Urothelium cell line (cell line): Measurements from ENCODE around the gene FAM174C.
"Not testable (repeated sequence)": the region's sequence is repeated elsewhere in the genome, so short reads cannot be mapped to it uniquely, and the experiment has no call there.

Experiments used
- DNase-seq: peaks from one replicate; pipeline ENCODE4 v3.0.0; 2011; ENCODE audit warnings: low spot score, mixed read lengths
- FAIRE-seq: peaks from 2 replicates; lab custom pipeline; 2011; peaks lifted over from hg19 to GRCh38; lab: Jason Lieb, UNC

The FAM174C gene

DNA sequence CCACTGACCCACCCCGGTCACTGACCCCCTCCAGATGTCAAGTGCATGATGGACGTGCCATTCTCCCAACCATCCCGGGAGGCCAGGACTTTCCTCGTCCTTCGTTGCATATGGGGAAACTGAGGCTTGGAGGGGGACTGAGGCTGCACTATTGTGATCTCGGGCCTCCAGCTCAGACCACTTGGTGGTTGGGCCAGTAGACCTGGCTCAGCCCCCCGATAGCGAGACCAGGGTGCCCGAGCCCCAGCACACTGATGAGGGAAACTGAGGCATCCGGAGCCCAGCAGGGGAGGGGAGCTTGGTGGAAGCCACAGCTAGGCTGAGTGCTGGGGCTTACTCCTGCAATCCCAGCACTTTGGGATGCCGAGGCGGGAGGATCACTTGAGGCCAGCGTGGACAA is 20.7 kb downstream of the FAM174C start:
- DNase-seq (no peak), FAIRE-seq (no peak)

DNA sequence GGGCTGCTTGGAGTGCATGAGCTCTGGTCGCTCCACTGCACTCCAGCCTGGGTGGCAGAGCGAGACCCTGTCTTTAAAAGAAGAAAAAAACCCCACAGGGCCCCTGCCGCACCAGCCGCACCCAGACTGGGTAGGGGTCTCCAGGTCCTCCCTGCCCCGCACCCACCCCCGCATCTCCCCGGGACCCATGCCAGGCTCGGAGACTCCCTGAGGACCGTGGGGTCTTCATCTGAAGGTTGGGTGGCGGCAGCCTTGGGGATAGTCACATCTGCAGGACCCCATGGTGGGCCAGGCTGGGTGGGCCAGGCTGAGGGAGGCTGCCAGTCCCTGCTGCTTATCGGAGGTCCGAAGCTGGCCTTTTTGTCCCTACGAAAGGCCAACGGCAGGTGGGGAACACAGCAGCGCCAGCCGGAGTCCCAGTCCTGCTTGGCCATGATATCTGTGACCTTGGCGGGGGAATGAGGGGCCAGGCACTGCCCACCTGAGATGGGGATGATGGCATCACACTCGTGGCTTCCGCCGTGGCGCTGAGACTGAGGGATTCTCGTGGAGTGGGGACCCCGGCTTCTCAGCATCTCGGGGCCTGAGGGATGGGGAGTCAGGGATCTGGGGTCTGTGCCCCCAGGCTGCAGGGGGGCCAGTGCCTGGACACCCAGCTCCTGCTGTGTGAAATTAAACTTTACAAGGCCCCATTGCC is 21.4 kb downstream of the FAM174C start:
- FAIRE-seq (no peak), DNase-seq (no peak)

DNA sequence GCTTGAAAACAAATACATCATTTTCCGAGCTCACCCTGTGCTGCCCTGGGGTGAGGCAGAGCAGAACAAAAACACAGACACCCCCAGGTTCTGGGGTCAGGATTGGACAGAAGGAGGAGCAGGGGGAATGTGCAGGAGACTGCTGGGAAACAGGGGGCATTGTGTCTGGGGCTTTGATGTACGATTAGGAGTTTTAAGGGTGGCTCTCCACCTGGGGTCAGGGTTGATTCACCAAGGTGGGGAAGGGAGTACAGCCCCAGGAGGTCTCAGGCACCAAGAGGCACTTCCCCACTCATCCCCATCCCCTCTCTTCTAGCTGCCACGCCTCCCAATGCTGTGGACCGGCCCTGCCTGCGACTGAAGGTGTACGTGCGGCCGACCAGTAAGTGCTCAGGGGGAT is 22.9 kb downstream of the FAM174C start:
- DNase-seq (no peak), FAIRE-seq (no peak)

- FAIRE-seq = no peak
- no peak for DNase-seq
These were observed 24.5 kb downstream of the FAM174C start for GRCh38 chr19:1299801-1300200.

GRCh38 chr19:1300744-1301490 is 25.6 kb downstream of the FAM174C start:
- DNase-seq (no peak), FAIRE-seq (no peak)

DNA sequence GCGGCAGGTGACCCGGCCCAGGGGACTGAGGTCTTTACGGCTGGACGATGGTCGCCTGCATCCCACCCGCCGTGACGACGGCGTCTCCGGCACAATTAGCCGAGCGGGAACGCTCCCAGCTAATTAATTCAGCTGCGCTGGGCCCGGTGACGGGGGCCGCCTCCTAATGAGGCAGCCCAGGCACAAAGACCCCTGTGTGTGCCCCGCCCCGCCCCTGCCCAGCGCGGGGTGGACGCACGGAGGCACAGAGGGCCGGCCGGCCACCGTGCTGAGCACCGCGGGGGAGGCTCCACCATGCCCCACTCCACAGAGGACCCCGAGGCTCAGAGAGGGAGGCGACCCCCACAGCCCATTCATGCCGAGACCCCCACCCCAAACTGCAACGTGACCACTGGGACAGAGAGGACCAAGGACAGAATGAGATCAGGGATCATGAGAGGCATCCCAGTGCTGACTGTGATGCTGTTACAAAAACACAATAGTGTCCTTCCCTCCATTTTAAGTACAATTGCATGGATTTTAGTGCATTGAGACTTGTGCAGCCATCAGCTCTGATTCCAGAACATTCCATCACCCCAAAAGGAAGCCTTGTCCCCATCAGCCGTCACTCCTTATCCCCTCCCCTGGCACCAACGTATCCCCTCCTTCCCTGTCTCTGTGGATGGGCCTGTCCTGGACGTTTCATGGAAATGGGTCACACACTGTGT is 27.4 kb downstream of the FAM174C start:
- FAIRE-seq = no peak
- DNase-seq = no peak

GRCh38 chr19:1304197-1304924 is 29.0 kb downstream of the FAM174C start:
- FAIRE-seq = no peak
- DNase-seq = no peak

DNA sequence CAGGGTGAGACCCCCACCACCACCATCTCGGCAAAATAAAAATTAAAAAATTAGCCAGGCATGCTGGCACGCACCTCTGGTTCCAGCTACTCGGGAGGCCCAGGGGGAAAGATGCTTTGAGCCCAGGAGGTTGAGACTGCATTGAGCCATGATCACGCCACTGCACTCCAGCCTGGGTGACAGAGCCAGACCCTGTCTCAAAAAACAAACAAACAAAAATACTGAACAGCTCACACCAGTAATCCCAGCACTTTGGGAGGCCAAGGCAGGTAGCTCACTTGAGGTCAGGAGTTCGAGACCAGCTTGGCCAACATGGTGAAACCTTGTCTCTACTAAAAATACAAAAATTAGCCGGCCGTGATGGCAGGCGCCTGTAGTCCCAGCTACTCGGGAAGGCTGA is 30.0 kb downstream of the FAM174C start:
- DNase-seq, FAIRE-seq: not testable (repeated sequence)

DNA sequence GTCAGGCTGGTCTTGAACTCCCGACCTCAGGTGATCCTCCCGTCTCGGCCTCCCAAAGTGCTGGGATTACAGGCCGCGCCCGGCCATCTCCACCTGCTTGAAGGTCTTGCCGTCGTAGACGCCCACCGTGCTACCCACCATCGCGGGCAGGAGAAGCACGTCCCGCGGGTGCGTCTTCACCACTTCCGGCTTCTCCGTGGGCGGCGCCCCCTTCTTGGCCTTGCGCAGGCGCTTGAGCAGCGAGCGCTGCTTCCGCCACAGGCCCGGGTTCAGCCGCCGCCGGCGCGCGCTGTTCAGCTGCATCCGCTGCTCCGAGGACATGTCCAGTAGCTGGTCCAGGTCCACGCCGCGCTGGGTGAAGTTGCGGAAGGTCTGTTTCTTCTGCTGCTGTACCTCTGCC is 32.0 kb downstream of the FAM174C start:
- DNase-seq (no peak), FAIRE-seq (no peak)

DNA sequence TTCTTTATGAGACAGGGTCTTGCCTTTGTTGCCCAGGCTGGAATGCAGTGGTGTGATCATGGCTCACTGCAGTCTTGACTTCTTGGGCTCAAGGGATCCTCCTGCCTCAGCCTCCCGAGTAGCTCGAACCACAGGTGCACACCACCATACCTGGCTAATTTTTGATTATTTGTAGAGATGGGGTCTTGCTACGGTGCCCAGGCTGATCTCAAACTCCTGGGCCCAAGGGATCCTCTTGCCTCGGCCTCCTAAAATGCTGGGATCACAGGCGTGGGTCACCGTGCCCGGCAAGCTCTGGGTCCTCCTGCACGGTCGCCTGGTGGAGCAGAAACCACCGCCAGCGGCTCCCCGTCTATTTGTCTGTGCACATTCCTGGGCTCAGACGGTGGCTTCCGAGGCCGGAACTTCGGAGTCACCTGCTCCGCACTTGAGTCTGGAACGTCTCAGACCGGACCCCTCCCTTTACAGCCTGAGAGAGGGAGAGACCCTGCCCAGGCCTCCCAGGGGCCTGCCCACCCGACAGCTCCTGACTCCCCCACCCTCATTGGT is 32.5 kb downstream of the FAM174C start:
- no peak for FAIRE-seq
- no peak for DNase-seq

DNA sequence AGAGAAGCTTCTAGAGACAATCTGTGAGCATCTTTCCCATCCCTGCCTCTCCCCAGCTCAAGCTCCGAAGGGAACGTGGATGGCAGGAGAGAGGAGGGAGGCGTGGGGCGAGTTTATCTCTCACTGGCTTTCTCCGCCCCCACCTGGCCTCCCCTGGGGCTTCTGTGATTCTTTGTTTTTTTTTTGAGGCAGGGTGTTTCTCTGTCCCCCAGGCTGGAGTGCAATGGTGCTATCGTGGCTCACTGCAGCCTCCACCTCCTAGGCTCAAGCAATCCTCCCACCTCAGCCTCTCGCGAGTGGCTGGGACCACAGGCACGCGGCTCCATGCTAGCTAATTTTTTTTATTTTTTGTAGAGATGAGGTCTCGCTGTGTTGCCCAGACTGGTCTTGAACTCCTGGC is 33.4 kb downstream of the FAM174C start:
- DNase-seq = no peak
- FAIRE-seq = no peak

- FAIRE-seq (no peak), DNase-seq (no peak)
These were observed 34.9 kb downstream of the FAM174C start for GRCh38 chr19:1309977-1310852.

GRCh38 chr19:1310853-1311180 is 35.5 kb downstream of the FAM174C start:
- FAIRE-seq (no peak), DNase-seq (no peak)

DNA sequence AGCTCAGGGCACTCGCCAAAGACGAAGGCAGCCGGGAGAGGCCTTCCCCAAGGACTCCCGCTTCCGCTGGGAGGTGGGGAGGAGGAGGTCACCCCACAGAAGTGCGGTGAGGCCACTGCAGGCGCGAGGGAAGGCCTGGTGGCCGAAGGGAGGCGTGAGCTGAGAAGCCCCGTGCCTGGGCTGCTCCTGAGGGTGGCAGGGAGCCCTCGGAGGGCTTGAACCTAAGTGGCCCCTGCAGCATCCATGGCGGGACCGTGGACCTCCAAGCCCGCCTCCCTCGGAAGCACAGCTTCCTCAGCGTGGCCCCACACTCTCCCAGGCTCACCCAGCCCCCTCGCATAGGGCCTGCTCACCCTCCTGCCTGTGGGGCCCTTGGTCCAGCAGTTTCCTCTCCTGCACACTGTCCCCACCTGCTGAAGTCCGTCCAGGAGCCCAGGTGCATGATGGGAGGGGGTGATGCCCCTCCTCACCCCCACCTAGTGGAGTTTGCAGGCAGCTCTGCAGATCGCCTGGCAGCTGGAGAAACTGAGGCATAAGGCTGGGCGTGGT is 36.3 kb downstream of the FAM174C start:
- no peak for FAIRE-seq

GRCh38 chr19:1312767-1313694 is 37.7 kb downstream of the FAM174C start:
- no peak for FAIRE-seq
- DNase-seq = peak; percentile 88

More for the DNA sequence above, 36.3 kb downstream of the FAM174C start:
- DNase-seq = no peak

GRCh38 chr19:1313695-1314613 is 38.6 kb downstream of the FAM174C start:
- DNase-seq (peak; percentile 75), FAIRE-seq (no peak)

GRCh38 chr19:1315470-1316166 is 40.3 kb downstream of the FAM174C start:
- FAIRE-seq = no peak

More at GRCh38 chr19:1315470-1316166, 40.3 kb downstream of the FAM174C start:
- no peak for DNase-seq
